HepG2 (cell line): ENCODE data around the gene PARP15. TPM values are rescaled to one million over a fixed set of nuclear protein-coding genes. Genes with fewer than 3 reads are reported as not detected.
A peak's percentile ranks its signal among the peaks of the same experiment; 100 is the strongest.

Experiments
- CBX5 ChIP-seq: sonication (generic); formaldehyde crosslinking; IDR thresholded peaks from 2 replicates; pipeline ENCODE4 v1.4.0; 2020; ENCODE audit warnings: missing genetic modification reagents, borderline replicate concordance
- DMAP1 ChIP-seq: IDR thresholded peaks from 2 replicates; pipeline ENCODE4 v1.6.1; 2016
- ERF ChIP-seq: IDR thresholded peaks from 2 replicates; pipeline ENCODE4 v1.6.1; 2018; ENCODE audit warnings: missing biosample characterization, missing genetic modification reagents
- FOXK1 ChIP-seq: sonication (generic); formaldehyde crosslinking; IDR thresholded peaks from 2 replicates; pipeline ENCODE4 v1.4.0; 2020; ENCODE audit warnings: low read depth, missing genetic modification reagents, borderline replicate concordance
- HIVEP1 ChIP-seq: sonication (generic); formaldehyde crosslinking; IDR thresholded peaks from 2 replicates; pipeline ENCODE4 v1.4.0; 2020; ENCODE audit warnings: mild to moderate bottlenecking, missing genetic modification reagents
- HMG20B ChIP-seq: conservative IDR thresholded peaks from 2 replicates; pipeline ENCODE4 v1.6.1; 2016; ENCODE audit warnings: missing genetic modification reagents, missing compliant biosample characterization
- HOXA9 ChIP-seq: sonication (generic); formaldehyde crosslinking; IDR thresholded peaks from 2 replicates; pipeline ENCODE4 v1.8.1; 2022; ENCODE audit warnings: missing genetic modification reagents, mild to moderate bottlenecking, moderate library complexity, borderline replicate concordance
- IKZF4 ChIP-seq: sonication (generic); formaldehyde crosslinking; IDR thresholded peaks from 2 replicates; pipeline ENCODE4 v1.5.1; 2020; ENCODE audit warnings: borderline replicate concordance, mild to moderate bottlenecking, low read depth, missing genetic modification reagents; ENCODE audit errors: not compliant biosample characterization
- IRX3 ChIP-seq: sonication (generic); formaldehyde crosslinking; IDR thresholded peaks from 2 replicates; pipeline ENCODE4 v1.8.1; 2023; ENCODE audit warnings: mild to moderate bottlenecking, low read depth, missing genetic modification reagents, borderline replicate concordance
- MEF2D ChIP-seq: sonication (generic); formaldehyde crosslinking; IDR thresholded peaks from 2 replicates; pipeline ENCODE4 v1.5.1; 2020; ENCODE audit warnings: mild to moderate bottlenecking, missing genetic modification reagents
- NCOA5 ChIP-seq: sonication (generic); formaldehyde crosslinking; IDR thresholded peaks from 2 replicates; pipeline ENCODE4 v1.4.0; 2020; ENCODE audit warnings: missing genetic modification reagents
- RAD21 ChIP-seq: fragments of 450-650 bp; formaldehyde crosslinking; IDR thresholded peaks from 2 replicates; pipeline ENCODE4 v1.5.0; 2020; ENCODE audit warnings: mild to moderate bottlenecking
- TSC22D2 ChIP-seq: sonication (generic); formaldehyde crosslinking; IDR thresholded peaks from 2 replicates; pipeline ENCODE4 v1.5.1; 2020; ENCODE audit warnings: missing genetic modification reagents, mild to moderate bottlenecking, borderline replicate concordance
- ZNF362 ChIP-seq: sonication (generic); formaldehyde crosslinking; IDR thresholded peaks from 2 replicates; pipeline ENCODE4 v1.4.0; 2020; ENCODE audit warnings: missing genetic modification reagents, mild to moderate bottlenecking, borderline replicate concordance
- ZNF614 ChIP-seq: IDR thresholded peaks from 2 replicates; pipeline ENCODE4 v1.6.1; 2018; ENCODE audit warnings: missing biosample characterization, missing genetic modification reagents, inconsistent platforms, borderline replicate concordance
- ZNF644 ChIP-seq: IDR thresholded peaks from 2 replicates; pipeline ENCODE4 v1.6.1; 2016; ENCODE audit warnings: low read depth
- ZNF652 ChIP-seq: IDR thresholded peaks from 2 replicates; pipeline ENCODE4 v1.6.1; 2016; ENCODE audit warnings: low read depth, borderline replicate concordance
- polyA plus RNA-seq, 8 experiments: library from polyadenylated mRNA; depleted of rRNA in 3 of 8; stranded (reverse) in 7 of 8; unstranded in 1 of 8; fragments of >200 nt; fragmentation: Illumina TruSeq in 4 of 8; extraction: Trizol in 4 of 8; gene quantifications; 2 replicates each; pipeline versions ENCODE4 v1.2.1 to v1.2.3, GENCODE V29; 2011 to 2016; ENCODE audit warnings: low read depth in 4 of 8, missing spikeins in 1 of 8, mixed read lengths in 1 of 8; ENCODE audit not compliant: insufficient read depth in 1 of 8
- total RNA-seq, 5 experiments: library from RNA; depleted of rRNA; stranded (reverse); fragments of >200 nt; fragmentation: Illumina TruSeq; extraction: Trizol; gene quantifications; 2 replicates each; pipeline ENCODE4 v1.2.3, GENCODE V29; 2016; ENCODE audit warnings: low read depth in 1 of 5
- TF ChIP-seq, protein P1 (sequence below): sonication (generic); formaldehyde crosslinking; IDR thresholded peaks from 2 replicates; pipeline ENCODE4 v1.4.0; 2020; ENCODE audit warnings: mild to moderate bottlenecking, missing genetic modification reagents
- TF ChIP-seq, protein P2 (sequence below): IDR thresholded peaks from 2 replicates; pipeline ENCODE4 v1.4.0; 2020; ENCODE audit warnings: mild to moderate bottlenecking, missing genetic modification reagents
- TF ChIP-seq, protein P3 (sequence below): sonication (generic); formaldehyde crosslinking; IDR thresholded peaks from 2 replicates; pipeline ENCODE4 v1.4.0; 2020; ENCODE audit warnings: missing genetic modification reagents, borderline replicate concordance
- TF ChIP-seq, protein P4 (sequence below): sonication (generic); formaldehyde crosslinking; IDR thresholded peaks from 2 replicates; pipeline ENCODE4 v1.4.0; 2020; ENCODE audit warnings: missing genetic modification reagents

PARP15 gene
- total and polyA plus RNA-seq, 2 of the 13 experiments (the other 11 are each of a cell fraction or from before 2014, with no cell fraction given), result 0.02 TPM; not detected in 1

GRCh38 chr3:122572940-122573412 is 4.5 kb upstream of the PARP15 start (continued):
- TF ChIP-seq ZNF614 (CRISPR knock-in tag) (no peak; the same call in 1 of the 2 replicates), MEF2D (CRISPR knock-in tag) (no peak), ERF (CRISPR knock-in tag) (0 out of 2 replicates have a peak, but pooled peaks have one; percentile 21), HOXA9 (CRISPR knock-in tag) (no peak), IRX3 (CRISPR knock-in tag) (no peak), CBX5 (no peak), IKZF4 (CRISPR knock-in tag) (no peak), RAD21 (no peak), FOXK1 (CRISPR knock-in tag) (peak; percentile 17; the same call in 1 of the 2 replicates), ZNF652 (no peak), HIVEP1 (no peak), ZNF362 (CRISPR knock-in tag) (no peak), HMG20B (0 out of 2 replicates have a peak, but pooled peaks have one; percentile 52), NCOA5 (CRISPR knock-in tag) (no peak), ZNF644 (CRISPR knock-in tag) (peak; percentile 76), TSC22D2 (CRISPR knock-in tag) (no peak), DMAP1 (CRISPR knock-in tag) (no peak)
- TF ChIP-seq, protein P1, sequence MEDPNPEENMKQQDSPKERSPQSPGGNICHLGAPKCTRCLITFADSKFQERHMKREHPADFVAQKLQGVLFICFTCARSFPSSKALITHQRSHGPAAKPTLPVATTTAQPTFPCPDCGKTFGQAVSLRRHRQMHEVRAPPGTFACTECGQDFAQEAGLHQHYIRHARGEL (CRISPR knock-in tag), result no peak
- TF ChIP-seq, protein P2, sequence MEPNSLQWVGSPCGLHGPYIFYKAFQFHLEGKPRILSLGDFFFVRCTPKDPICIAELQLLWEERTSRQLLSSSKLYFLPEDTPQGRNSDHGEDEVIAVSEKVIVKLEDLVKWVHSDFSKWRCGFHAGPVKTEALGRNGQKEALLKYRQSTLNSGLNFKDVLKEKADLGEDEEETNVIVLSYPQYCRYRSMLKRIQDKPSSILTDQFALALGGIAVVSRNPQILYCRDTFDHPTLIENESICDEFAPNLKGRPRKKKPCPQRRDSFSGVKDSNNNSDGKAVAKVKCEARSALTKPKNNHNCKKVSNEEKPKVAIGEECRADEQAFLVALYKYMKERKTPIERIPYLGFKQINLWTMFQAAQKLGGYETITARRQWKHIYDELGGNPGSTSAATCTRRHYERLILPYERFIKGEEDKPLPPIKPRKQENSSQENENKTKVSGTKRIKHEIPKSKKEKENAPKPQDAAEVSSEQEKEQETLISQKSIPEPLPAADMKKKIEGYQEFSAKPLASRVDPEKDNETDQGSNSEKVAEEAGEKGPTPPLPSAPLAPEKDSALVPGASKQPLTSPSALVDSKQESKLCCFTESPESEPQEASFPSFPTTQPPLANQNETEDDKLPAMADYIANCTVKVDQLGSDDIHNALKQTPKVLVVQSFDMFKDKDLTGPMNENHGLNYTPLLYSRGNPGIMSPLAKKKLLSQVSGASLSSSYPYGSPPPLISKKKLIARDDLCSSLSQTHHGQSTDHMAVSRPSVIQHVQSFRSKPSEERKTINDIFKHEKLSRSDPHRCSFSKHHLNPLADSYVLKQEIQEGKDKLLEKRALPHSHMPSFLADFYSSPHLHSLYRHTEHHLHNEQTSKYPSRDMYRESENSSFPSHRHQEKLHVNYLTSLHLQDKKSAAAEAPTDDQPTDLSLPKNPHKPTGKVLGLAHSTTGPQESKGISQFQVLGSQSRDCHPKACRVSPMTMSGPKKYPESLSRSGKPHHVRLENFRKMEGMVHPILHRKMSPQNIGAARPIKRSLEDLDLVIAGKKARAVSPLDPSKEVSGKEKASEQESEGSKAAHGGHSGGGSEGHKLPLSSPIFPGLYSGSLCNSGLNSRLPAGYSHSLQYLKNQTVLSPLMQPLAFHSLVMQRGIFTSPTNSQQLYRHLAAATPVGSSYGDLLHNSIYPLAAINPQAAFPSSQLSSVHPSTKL, result peak; percentile 87
- TF ChIP-seq, protein P3, sequence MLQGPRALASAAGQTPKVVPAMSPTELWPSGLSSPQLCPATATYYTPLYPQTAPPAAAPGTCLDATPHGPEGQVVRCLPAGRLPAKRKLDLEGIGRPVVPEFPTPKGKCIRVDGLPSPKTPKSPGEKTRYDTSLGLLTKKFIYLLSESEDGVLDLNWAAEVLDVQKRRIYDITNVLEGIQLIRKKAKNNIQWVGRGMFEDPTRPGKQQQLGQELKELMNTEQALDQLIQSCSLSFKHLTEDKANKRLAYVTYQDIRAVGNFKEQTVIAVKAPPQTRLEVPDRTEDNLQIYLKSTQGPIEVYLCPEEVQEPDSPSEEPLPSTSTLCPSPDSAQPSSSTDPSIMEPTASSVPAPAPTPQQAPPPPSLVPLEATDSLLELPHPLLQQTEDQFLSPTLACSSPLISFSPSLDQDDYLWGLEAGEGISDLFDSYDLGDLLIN (CRISPR knock-in tag), result no peak
- TF ChIP-seq, protein P4, sequence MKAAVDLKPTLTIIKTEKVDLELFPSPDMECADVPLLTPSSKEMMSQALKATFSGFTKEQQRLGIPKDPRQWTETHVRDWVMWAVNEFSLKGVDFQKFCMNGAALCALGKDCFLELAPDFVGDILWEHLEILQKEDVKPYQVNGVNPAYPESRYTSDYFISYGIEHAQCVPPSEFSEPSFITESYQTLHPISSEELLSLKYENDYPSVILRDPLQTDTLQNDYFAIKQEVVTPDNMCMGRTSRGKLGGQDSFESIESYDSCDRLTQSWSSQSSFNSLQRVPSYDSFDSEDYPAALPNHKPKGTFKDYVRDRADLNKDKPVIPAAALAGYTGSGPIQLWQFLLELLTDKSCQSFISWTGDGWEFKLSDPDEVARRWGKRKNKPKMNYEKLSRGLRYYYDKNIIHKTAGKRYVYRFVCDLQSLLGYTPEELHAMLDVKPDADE (CRISPR knock-in tag), result no peak
